GF-D8 (cell line): ENCODE results near the gene KCNK17.

Experiments
- DNase-seq: peaks from one replicate; lab custom pipeline; 2025; lab: John Stamatoyannopoulos, UW

Gene KCNK17

GRCh38 chr6:39335780-39336545 is 21.7 kb upstream of the KCNK17 start:
- no peak for DNase-seq

GRCh38 chr6:39333644-39334438 is 19.6 kb upstream of the KCNK17 start:
- no peak for DNase-seq

GRCh38 chr6:39330476-39330875 is 16.3 kb upstream of the KCNK17 start:
- no peak for DNase-seq

GRCh38 chr6:39330057-39330456 is 15.8 kb upstream of the KCNK17 start:
- DNase-seq, result no peak

- no peak for DNase-seq
These were observed 13.8 kb upstream of the KCNK17 start for GRCh38 chr6:39328066-39328465.

- no peak for DNase-seq
These were observed 13.3 kb upstream of the KCNK17 start for GRCh38 chr6:39327507-39327906.

GRCh38 chr6:39322306-39322850 is 8.2 kb upstream of the KCNK17 start, which contains the start of gene KCNK16:
Gene KCNK16 (minus strand): TSS chr6:39322702. CDS start chr6:39322540, 162 bp downstream.
- DNase-seq, result no peak

GRCh38 chr6:39321761-39322160 is 7.5 kb upstream of the KCNK17 start:
- no peak for DNase-seq

GRCh38 chr6:39320363-39320984 is 6.3 kb upstream of the KCNK17 start:
- DNase-seq, result no peak

GRCh38 chr6:39319621-39320362 is 5.6 kb upstream of the KCNK17 start:
- no peak for DNase-seq

GRCh38 chr6:39317256-39317655 is 3.0 kb upstream of the KCNK17 start:
- no peak for DNase-seq

GRCh38 chr6:39313526-39314272 is 520 bp downstream of the KCNK17 start:
- DNase-seq, result no peak

- DNase-seq, result no peak
These were observed 1.2 kb downstream of the KCNK17 start for GRCh38 chr6:39312912-39313525.

- no peak for DNase-seq
These were observed 3.7 kb downstream of the KCNK17 start for GRCh38 chr6:39310542-39310941.

- DNase-seq, result peak; percentile 3
These were observed 4.2 kb downstream of the KCNK17 start for GRCh38 chr6:39309942-39310531.

GRCh38 chr6:39307462-39307861 is 6.8 kb downstream of the KCNK17 start:
- no peak for DNase-seq

- no peak for DNase-seq
These were observed 9.3 kb downstream of the KCNK17 start for GRCh38 chr6:39304951-39305350.

GRCh38 chr6:39303425-39304153 is 10.6 kb downstream of the KCNK17 start:
- no peak for DNase-seq

- DNase-seq, result peak; percentile 27
These were observed 11.4 kb downstream of the KCNK17 start for GRCh38 chr6:39302669-39303424.
